Measurements from ENCODE around the gene TSPAN8.

DNA sequence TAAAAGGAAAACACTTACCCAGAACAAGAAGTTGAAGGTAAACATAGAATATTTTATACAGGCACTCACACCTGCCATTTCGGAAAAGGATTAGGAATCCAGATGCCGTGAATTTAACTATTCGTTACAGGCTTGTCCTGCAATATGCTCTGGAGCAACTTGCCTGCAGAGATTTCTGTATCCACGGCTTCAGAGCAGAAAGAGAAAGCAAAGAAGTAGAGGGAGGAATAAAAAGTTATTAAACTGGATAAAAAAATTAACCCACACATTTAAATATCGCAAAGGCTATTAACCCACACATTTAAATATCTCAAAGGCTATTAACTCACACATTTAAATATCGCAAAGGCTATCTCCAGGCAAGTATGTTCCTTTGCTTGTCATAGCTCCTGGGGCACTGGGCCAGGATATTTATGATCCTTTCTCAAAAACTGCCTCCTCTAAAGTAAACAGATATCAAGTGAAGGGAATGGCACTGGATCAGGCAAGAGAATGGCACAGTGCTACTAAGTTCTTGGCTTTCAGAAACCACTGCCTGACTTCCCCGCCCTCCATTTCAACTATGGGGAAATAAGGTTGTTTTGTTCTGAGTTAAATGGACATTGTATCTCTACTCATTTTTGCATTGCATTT lies at the start of gene TSPAN8:
- TF ChIP-seq, protein P1, sequence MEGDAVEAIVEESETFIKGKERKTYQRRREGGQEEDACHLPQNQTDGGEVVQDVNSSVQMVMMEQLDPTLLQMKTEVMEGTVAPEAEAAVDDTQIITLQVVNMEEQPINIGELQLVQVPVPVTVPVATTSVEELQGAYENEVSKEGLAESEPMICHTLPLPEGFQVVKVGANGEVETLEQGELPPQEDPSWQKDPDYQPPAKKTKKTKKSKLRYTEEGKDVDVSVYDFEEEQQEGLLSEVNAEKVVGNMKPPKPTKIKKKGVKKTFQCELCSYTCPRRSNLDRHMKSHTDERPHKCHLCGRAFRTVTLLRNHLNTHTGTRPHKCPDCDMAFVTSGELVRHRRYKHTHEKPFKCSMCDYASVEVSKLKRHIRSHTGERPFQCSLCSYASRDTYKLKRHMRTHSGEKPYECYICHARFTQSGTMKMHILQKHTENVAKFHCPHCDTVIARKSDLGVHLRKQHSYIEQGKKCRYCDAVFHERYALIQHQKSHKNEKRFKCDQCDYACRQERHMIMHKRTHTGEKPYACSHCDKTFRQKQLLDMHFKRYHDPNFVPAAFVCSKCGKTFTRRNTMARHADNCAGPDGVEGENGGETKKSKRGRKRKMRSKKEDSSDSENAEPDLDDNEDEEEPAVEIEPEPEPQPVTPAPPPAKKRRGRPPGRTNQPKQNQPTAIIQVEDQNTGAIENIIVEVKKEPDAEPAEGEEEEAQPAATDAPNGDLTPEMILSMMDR (IDR thresholded peaks at IDR 0.05): no peak
- TF ChIP-seq EZH2 (IDR thresholded peaks at IDR 0.05) (no peak), EZH2phosphoT487 (IDR thresholded peaks at IDR 0.05) (no peak)
